Activated T-cell treated with anti-CD3 and anti-CD28 coated beads, Interleukin-2, amount 50 U/mL, for 24 hours (primary cell): Measurements from ENCODE around the gene CREB3L1.

Experiments
- DNase-seq: peaks from one replicate; pipeline ENCODE4 v3.0.0-alpha.2; 2020
- H3K27ac Mint-ChIP-seq: 2 replicates; pipeline ENCODE4 v1.8.0; 2020; ENCODE audit warnings: mild to moderate bottlenecking, mixed read lengths
- H3K27me3 Mint-ChIP-seq: 2 replicates; pipeline ENCODE4 v1.8.0; 2020; ENCODE audit warnings: mixed read lengths
- H3K36me3 Mint-ChIP-seq: 2 replicates; pipeline ENCODE4 v1.8.0; 2020; ENCODE audit warnings: low read depth, mixed read lengths
- H3K4me1 Mint-ChIP-seq: 2 replicates; pipeline ENCODE4 v1.8.0; 2020; ENCODE audit warnings: low read depth, mixed read lengths
- H3K4me3 Mint-ChIP-seq: 2 replicates; pipeline ENCODE4 v1.8.0; 2020; ENCODE audit warnings: mild to moderate bottlenecking, moderate library complexity, mixed read lengths
- H3K9me3 Mint-ChIP-seq: 2 replicates; pipeline ENCODE4 v1.8.0; 2020; ENCODE audit warnings: mixed read lengths

CREB3L1 gene

GRCh38 chr11:46242952-46243795 is 34.3 kb upstream of the CREB3L1 start:
- Mint-ChIP-seq H3K36me3 (peaks cover 2% of the 10 kb centered on the region), H3K27ac (peak overlapping the region; percentile 96), H3K9me3 (no peaks in the 10 kb centered on the region), H3K27me3 (peaks cover 12% of the 10 kb centered on the region), H3K4me1 (peaks cover 35% of the 10 kb centered on the region), H3K4me3 (peak overlapping the region; percentile 84)
- peak; percentile 94 for DNase-seq

GRCh38 chr11:46243796-46244109 is 33.7 kb upstream of the CREB3L1 start:
- Mint-ChIP-seq H3K4me3 (peak overlapping the region; percentile 84), H3K9me3 (no peaks in the 10 kb centered on the region), H3K27ac (peak overlapping the region; percentile 96), H3K4me1 (peaks cover 34% of the 10 kb centered on the region), H3K36me3 (peaks cover 2% of the 10 kb centered on the region), H3K27me3 (peaks cover 10% of the 10 kb centered on the region)
- no peak for DNase-seq

DNA sequence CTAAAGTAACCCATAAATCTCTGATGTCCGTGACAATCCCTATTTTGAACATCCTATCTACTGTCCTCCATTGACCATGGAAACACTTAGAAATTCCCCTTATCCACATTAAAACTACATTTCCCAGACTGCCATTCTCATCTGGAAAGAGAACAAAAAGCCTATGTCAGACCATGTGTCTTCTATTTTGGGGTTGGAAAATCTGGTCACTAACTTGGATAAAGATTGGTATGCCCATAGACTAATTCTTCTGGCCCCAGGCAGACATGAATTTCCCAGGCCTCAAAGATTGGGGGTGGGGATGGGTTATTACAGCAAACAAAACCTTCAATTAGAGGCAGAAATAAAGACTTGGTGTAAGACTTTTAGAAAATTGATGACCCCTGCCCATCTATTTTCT is 30.9 kb upstream of the CREB3L1 start:
- no peak overlapping the region for H3K27ac Mint-ChIP-seq
- H3K36me3 Mint-ChIP-seq = peaks cover 2% of the 10 kb centered on the region
- no peaks in the 10 kb centered on the region for H3K9me3 Mint-ChIP-seq
- peaks cover 30% of the 10 kb centered on the region for H3K4me1 Mint-ChIP-seq
- DNase-seq = no peak
- no peak overlapping the region for H3K4me3 Mint-ChIP-seq
- H3K27me3 Mint-ChIP-seq = peaks cover 6% of the 10 kb centered on the region

GRCh38 chr11:46247090-46247489 is 30.4 kb upstream of the CREB3L1 start:
- H3K9me3 Mint-ChIP-seq = no peaks in the 10 kb centered on the region
- no peak overlapping the region for H3K4me3 Mint-ChIP-seq
- H3K4me1 Mint-ChIP-seq = peaks cover 28% of the 10 kb centered on the region
- no peak overlapping the region for H3K27ac Mint-ChIP-seq
- DNase-seq = no peak
- H3K27me3 Mint-ChIP-seq = peaks cover 6% of the 10 kb centered on the region
- H3K36me3 Mint-ChIP-seq = peaks cover 2% of the 10 kb centered on the region

DNA sequence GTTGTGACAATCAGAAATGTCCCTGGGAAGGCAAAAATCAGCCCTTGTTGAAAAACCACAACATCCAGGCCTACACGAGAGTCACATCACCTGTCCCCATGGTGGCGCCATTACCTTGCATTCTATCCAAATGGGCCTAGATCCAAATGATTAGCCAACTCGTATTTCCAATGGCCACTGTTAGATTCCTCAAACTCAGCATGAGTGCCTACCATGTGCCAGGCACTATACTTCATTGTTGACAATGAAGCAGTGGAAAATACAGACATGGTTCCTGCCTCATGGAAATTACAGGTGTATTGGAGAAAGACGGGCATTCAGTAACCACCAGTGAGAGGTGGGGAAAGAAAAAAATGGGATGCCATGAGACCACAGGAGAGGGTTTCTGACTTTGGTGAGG is 29.8 kb upstream of the CREB3L1 start:
- Mint-ChIP-seq H3K4me1 (peaks cover 24% of the 10 kb centered on the region), H3K9me3 (no peaks in the 10 kb centered on the region), H3K27me3 (peaks cover 6% of the 10 kb centered on the region), H3K27ac (no peak overlapping the region), H3K36me3 (peaks cover 2% of the 10 kb centered on the region), H3K4me3 (no peak overlapping the region)
- no peak for DNase-seq

GRCh38 chr11:46248289-46249102 is 29.0 kb upstream of the CREB3L1 start:
- peaks cover 16% of the 10 kb centered on the region for H3K4me1 Mint-ChIP-seq
- no peak overlapping the region for H3K27ac Mint-ChIP-seq
- no peaks in the 10 kb centered on the region for H3K36me3 Mint-ChIP-seq
- H3K4me3 Mint-ChIP-seq = no peak overlapping the region
- peaks cover 6% of the 10 kb centered on the region for H3K27me3 Mint-ChIP-seq
- no peak for DNase-seq
- H3K9me3 Mint-ChIP-seq = no peaks in the 10 kb centered on the region

- Mint-ChIP-seq H3K4me1 (peaks cover 13% of the 10 kb centered on the region), H3K27ac (no peak overlapping the region), H3K27me3 (peaks cover 4% of the 10 kb centered on the region), H3K36me3 (no peaks in the 10 kb centered on the region), H3K4me3 (no peak overlapping the region), H3K9me3 (no peaks in the 10 kb centered on the region)
- DNase-seq = no peak
Observed at GRCh38 chr11:46249103-46249937, 28.1 kb upstream of the CREB3L1 start.

- Mint-ChIP-seq H3K27ac (no peak overlapping the region), H3K9me3 (no peaks in the 10 kb centered on the region), H3K36me3 (no peaks in the 10 kb centered on the region), H3K4me3 (no peak overlapping the region), H3K4me1 (peaks cover 13% of the 10 kb centered on the region), H3K27me3 (no peaks in the 10 kb centered on the region)
- no peak for DNase-seq
Observed at GRCh38 chr11:46249938-46250744, 27.3 kb upstream of the CREB3L1 start.

DNA sequence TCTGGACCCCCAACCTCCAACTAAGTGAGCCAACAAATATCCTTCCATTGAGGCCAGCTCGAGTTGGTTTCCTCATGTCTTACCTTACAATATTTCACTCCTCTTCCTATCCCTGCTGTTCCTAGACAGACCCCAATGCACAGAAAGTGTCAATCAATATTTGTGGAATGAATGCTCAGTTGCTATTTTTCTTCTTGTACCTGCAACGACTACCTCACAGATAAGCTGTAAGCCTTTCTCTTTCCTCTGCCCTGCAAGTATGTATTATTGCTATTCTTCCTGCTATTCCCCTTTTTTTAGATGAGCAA is 26.8 kb upstream of the CREB3L1 start:
- Mint-ChIP-seq H3K36me3 (no peaks in the 10 kb centered on the region), H3K27ac (no peak overlapping the region), H3K27me3 (no peaks in the 10 kb centered on the region), H3K9me3 (no peaks in the 10 kb centered on the region), H3K4me3 (no peak overlapping the region), H3K4me1 (peaks cover 13% of the 10 kb centered on the region)
- DNase-seq = no peak

DNA sequence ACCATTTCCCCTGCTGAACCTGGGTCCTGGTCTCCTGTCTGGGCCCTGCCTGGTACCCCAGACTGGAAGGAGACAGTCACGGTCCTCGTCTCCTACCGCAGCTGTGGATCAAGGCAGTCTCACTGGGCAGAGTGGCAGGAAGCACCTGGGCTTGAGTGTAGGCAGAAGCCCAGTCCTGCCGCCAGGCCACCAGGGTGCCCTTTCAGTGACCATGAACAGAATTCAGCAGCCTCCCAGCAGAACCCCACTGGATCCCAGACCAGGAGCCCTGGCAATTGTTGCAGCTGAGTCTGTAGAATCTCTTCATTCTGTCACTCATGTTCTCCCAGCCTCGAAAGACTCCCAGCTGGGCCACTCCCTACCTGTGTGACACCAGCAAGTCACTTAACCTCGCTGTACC is 25.5 kb upstream of the CREB3L1 start:
- no peak for DNase-seq
- Mint-ChIP-seq H3K4me1 (peaks cover 13% of the 10 kb centered on the region), H3K9me3 (no peaks in the 10 kb centered on the region), H3K36me3 (no peaks in the 10 kb centered on the region), H3K27ac (no peak overlapping the region), H3K27me3 (no peaks in the 10 kb centered on the region), H3K4me3 (no peak overlapping the region)

DNA sequence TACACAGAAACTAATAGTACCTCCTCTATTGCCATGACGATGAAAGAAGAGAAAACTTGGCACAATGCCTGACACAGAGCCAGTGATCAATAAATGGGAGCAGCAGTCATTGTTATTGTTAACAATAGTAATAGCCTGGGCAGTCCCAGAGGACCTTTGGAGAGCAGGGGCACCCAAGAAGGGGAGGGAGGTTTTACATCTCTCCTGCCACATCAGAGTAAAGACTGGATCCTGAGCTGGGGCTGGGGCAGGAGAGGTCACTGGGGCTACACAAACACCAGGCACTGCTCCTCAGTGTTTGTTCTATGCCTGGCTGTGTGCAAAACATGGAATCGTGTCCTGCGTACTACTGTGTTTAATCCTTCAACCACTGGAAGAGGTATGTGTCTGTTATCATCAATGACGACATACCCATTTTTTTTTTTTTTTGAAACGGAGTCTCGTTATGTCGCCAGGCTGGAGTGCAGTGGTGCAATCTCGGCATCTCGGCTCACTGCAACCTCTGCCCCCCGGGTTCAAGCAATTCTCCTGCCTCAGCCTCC is 25.0 kb upstream of the CREB3L1 start:
- DNase-seq = no peak
- Mint-ChIP-seq H3K4me1 (peaks cover 13% of the 10 kb centered on the region), H3K9me3 (no peaks in the 10 kb centered on the region), H3K27ac (no peak overlapping the region), H3K4me3 (no peak overlapping the region), H3K36me3 (no peaks in the 10 kb centered on the region), H3K27me3 (no peaks in the 10 kb centered on the region)

- Mint-ChIP-seq H3K4me1 (peaks cover 8% of the 10 kb centered on the region), H3K4me3 (no peak overlapping the region), H3K36me3 (no peaks in the 10 kb centered on the region), H3K27me3 (no peaks in the 10 kb centered on the region), H3K9me3 (no peaks in the 10 kb centered on the region), H3K27ac (no peak overlapping the region)
- no peak for DNase-seq
Observed at GRCh38 chr11:46253258-46254132, 24.0 kb upstream of the CREB3L1 start.

GRCh38 chr11:46254133-46254491 is 23.4 kb upstream of the CREB3L1 start:
- no peak for DNase-seq
- Mint-ChIP-seq H3K4me3 (no peak overlapping the region), H3K27ac (no peak overlapping the region), H3K27me3 (no peaks in the 10 kb centered on the region), H3K9me3 (no peaks in the 10 kb centered on the region), H3K4me1 (peaks cover 2% of the 10 kb centered on the region), H3K36me3 (no peaks in the 10 kb centered on the region)
